ENCODE data around the gene TPK1.

DNA sequence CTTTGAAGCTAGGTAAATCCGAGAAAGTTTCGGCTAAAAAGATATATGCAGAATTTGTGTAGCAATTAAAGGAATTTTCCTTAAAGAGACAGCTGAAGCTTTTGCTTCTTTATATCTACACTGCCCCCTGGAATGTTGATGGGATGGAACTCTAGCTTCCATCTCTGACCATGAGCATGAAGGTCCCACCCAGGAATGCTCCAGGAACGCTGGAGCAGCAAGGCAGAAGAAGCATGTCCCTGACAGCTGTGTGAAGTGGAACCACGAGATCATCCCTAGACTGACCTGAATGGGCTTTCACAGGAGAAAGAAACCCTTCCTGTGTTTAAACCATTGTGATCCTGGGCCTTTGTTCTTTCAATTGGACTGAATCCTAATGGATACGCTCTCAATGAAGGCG is 332.6 kb downstream of the TPK1 start:
- TF ChIP-seq, protein P1, sequence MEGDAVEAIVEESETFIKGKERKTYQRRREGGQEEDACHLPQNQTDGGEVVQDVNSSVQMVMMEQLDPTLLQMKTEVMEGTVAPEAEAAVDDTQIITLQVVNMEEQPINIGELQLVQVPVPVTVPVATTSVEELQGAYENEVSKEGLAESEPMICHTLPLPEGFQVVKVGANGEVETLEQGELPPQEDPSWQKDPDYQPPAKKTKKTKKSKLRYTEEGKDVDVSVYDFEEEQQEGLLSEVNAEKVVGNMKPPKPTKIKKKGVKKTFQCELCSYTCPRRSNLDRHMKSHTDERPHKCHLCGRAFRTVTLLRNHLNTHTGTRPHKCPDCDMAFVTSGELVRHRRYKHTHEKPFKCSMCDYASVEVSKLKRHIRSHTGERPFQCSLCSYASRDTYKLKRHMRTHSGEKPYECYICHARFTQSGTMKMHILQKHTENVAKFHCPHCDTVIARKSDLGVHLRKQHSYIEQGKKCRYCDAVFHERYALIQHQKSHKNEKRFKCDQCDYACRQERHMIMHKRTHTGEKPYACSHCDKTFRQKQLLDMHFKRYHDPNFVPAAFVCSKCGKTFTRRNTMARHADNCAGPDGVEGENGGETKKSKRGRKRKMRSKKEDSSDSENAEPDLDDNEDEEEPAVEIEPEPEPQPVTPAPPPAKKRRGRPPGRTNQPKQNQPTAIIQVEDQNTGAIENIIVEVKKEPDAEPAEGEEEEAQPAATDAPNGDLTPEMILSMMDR (IDR thresholded peaks at IDR 0.05), result no peak
- TF ChIP-seq POLR2A (IDR thresholded peaks at IDR 0.05), result no peak
